Ascending aorta (tissue), 2 donors: Measurements from ENCODE around the gene FAM110D. TPM values are rescaled to one million over a fixed set of nuclear protein-coding genes. Genes with fewer than 3 reads are reported as not detected.

ENCODE experiments used
- DNase-seq, 2 donors: peaks; one replicate each; pipeline ENCODE4 v3.0.0-alpha.2; 2019; ENCODE audit warnings: low spot score in 2 of 2
- H3K27ac ChIP-seq, 2 donors: fragments of 200-600 bp; sonication (generic); one replicate each; pipeline ENCODE4 v1.5.1; 2016 to 2017; ENCODE audit warnings: mild to moderate bottlenecking in 1 of 2
- H3K27me3 ChIP-seq: fragments of 200-600 bp; sonication (generic); one replicate; pipeline ENCODE4 v1.5.1; 2017
- H3K36me3 ChIP-seq, 2 donors: fragments of 200-600 bp; sonication (generic); one replicate each; pipeline ENCODE4 v1.5.1; 2016
- H3K4me1 ChIP-seq, 2 donors: fragments of 200-600 bp; sonication (generic); one replicate each; pipeline ENCODE4 v1.5.1; 2016 to 2017; ENCODE audit warnings: mild to moderate bottlenecking in 1 of 2
- H3K4me3 ChIP-seq, 2 donors: fragments of 200-600 bp; sonication (generic); one replicate each; pipeline ENCODE4 v1.5.1; 2016 to 2017; ENCODE audit warnings: mild to moderate bottlenecking in 1 of 2
- H3K9me3 ChIP-seq, 2 donors: fragments of 200-600 bp; sonication (generic); one replicate each; pipeline ENCODE4 v1.5.1; 2016
- intact Hi-C: fragments of 100-400 bp; cut with DNase I; formaldehyde crosslinking; loops from one replicate; pipeline ENCODE4 v1.15.1; 2023
- total RNA-seq: library from RNA; depleted of rRNA; stranded (reverse); fragments of >200 nt; gene quantifications from one replicate; pipeline ENCODE4 v1.1.0, GENCODE V29; 2016
- TF ChIP-seq, protein P1 (sequence below), 3 experiments: fragments of 200-600 bp in 2 of 3; fragments of 450-650 bp in 1 of 3; sonication (generic) in 2 of 3; IDR thresholded peaks; one replicate each; pipeline ENCODE4 v1.5.1; 2016 to 2019; ENCODE audit warnings: antibody characterized with exemption in 3 of 3, mild to moderate bottlenecking in 1 of 3, moderate library complexity in 1 of 3

FAM110D gene
- total RNA-seq, result 60.0 TPM

DNA sequence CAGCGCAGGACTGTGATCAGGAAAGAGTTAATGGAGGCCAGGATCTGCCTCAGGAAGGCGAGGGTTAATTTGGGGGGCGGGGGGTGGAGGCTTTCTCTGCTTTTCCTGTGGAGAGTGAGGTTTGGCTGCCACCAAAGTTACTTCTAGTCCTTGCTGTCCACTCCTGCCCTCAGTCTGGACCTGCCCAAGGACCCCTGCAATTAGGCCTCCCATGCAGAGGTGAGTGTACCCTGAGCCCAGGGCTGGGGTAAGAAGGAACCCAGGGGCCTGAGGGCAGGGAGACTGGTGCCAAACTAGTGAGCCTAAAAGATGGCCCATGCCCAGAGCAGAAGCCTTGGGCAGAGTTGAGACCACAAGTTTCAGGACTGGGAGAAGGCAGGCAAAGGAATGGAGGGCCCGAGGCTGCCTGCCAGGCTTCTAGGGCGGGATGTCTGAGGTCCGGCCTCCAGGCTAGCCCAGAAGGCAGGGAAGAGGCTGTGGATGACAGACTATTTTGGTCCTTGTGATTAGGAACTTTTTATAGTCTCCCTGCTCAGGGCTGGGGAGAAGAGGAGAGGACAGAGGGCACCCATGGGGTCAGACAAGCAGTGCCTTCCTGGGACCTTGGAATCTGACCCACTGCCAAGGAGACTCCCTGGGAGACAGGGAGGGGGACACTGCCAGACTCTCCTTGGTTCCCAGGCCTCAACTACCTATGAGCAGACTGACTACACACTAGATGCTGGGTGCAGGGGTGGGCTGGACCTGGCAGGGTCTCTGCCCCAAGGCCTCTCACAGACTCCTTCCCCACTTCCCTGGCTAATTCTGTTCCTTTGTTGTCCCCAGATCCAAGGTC lies at the start of gene FAM110D:
Gene FAM110D, plus strand, starts transcription at position 172 of the 835 bp plus-strand sequence. CDS start 2,213 bp downstream, outside the sequence.
- Histone ChIP-seq H3K27me3 (no peaks in the 10 kb centered on the region), H3K36me3 (no peaks in the 10 kb centered on the region), H3K9me3 (no peaks in the 10 kb centered on the region), H3K27ac (peak within 1 kb of the TSS in 1 of 2 donors; percentile 24), H3K4me1 (peaks cover 6 to 8% of the 10 kb centered on the region in 2 donors), H3K4me3 (peak within 1 kb of the TSS in 1 of 2 donors; percentile 32)
- TF ChIP-seq, protein P1, sequence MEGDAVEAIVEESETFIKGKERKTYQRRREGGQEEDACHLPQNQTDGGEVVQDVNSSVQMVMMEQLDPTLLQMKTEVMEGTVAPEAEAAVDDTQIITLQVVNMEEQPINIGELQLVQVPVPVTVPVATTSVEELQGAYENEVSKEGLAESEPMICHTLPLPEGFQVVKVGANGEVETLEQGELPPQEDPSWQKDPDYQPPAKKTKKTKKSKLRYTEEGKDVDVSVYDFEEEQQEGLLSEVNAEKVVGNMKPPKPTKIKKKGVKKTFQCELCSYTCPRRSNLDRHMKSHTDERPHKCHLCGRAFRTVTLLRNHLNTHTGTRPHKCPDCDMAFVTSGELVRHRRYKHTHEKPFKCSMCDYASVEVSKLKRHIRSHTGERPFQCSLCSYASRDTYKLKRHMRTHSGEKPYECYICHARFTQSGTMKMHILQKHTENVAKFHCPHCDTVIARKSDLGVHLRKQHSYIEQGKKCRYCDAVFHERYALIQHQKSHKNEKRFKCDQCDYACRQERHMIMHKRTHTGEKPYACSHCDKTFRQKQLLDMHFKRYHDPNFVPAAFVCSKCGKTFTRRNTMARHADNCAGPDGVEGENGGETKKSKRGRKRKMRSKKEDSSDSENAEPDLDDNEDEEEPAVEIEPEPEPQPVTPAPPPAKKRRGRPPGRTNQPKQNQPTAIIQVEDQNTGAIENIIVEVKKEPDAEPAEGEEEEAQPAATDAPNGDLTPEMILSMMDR (IDR thresholded peaks at IDR 0.05), result no peak
- DNase-seq, result no peak
- intact Hi-C loops, result no loop called here

GRCh38 chr1:26109229-26110164 lies 49.4 kb upstream of the FAM110D start:
- Histone ChIP-seq H3K9me3 (no peaks in the 10 kb centered on the region), H3K36me3 (peaks cover 0 to 2% of the 10 kb centered on the region in 2 donors), H3K4me3 (peak overlapping the region in 1 of 2 donors; percentile 92), H3K27ac (no peak overlapping the region), H3K4me1 (peaks cover 0 to 16% of the 10 kb centered on the region in 2 donors), H3K27me3 (no peaks in the 10 kb centered on the region)
- TF ChIP-seq, protein P1 (IDR thresholded peaks at IDR 0.05), result no peak
- intact Hi-C loops, result loop anchor here (2.0 kb wide), 3 partner anchors 75 to 169 kb away; partner anchors contain the start of gene CEP85
- peak in 1 of 2 donors; percentile 16 for DNase-seq

- intact Hi-C loops, result loop anchor here (1.0 to 2.0 kb wide), 5 partner anchors 53 to 321 kb away; partner anchors contain the start of genes CEP85 and DHDDS
- Histone ChIP-seq H3K4me3 (peak overlapping the region; percentile 92 to 100), H3K27me3 (no peaks in the 10 kb centered on the region), H3K9me3 (no peaks in the 10 kb centered on the region), H3K27ac (peak overlapping the region; percentile 89 to 90), H3K36me3 (peaks cover 0 to 11% of the 10 kb centered on the region in 2 donors), H3K4me1 (peaks cover 0 to 16% of the 10 kb centered on the region in 2 donors)
- TF ChIP-seq, protein P1 (IDR thresholded peaks at IDR 0.05), result no peak
- peak; percentile 15 to 82 for DNase-seq
These were observed 47.9 kb upstream of the FAM110D start for GRCh38 chr1:26110731-26111529.

- DNase-seq, result peak; percentile 61 to 95
- H3K4me1 ChIP-seq, result peaks cover 0 to 16% of the 10 kb centered on the region in 2 donors
These were observed 47.1 kb upstream of the FAM110D start, which contains the start of gene PDIK1L for GRCh38 chr1:26111530-26112406. PDIK1L (plus strand) TSS chr1:26111824; CDS start chr1:26114309, 2,485 bp downstream.

More at GRCh38 chr1:26111530-26112406, 47.1 kb upstream of the FAM110D start, which contains the start of gene PDIK1L:
- Histone ChIP-seq H3K27ac (peak within 1 kb of the TSS; percentile 89 to 90), H3K9me3 (no peaks in the 10 kb centered on the region), H3K27me3 (no peaks in the 10 kb centered on the region), H3K4me3 (peak within 1 kb of the TSS; percentile 92 to 100), H3K36me3 (peaks cover 0 to 11% of the 10 kb centered on the region in 2 donors)
- TF ChIP-seq, protein P1 (IDR thresholded peaks at IDR 0.05), result no peak
- intact Hi-C loops, result loop anchor here (1.0 to 2.0 kb wide), 5 partner anchors 53 to 321 kb away; partner anchors contain the start of genes CEP85 and DHDDS
